Neuronal stem cell (in vitro differentiated cells): Measurements from ENCODE around the gene SLC11A1.

Experiments
- DNase-seq: peaks from one replicate; pipeline ENCODE4 v3.0.0-alpha.2; 2013; ENCODE audit warnings: low spot score
- H2AFZ ChIP-seq: one replicate; pipeline ENCODE4 v1.6.1; 2013; ENCODE audit warnings: mild to moderate bottlenecking, low read length, inconsistent platforms
- H2AK5ac ChIP-seq: 2 replicates; pipeline ENCODE4 v1.6.1; 2013; ENCODE audit warnings: low read depth, mild to moderate bottlenecking, inconsistent platforms, low read length, moderate library complexity, mixed read lengths
- H2BK120ac ChIP-seq: 2 replicates; pipeline ENCODE4 v1.6.1; 2013; ENCODE audit warnings: low read depth, mild to moderate bottlenecking, inconsistent platforms, low read length, moderate library complexity, mixed read lengths
- H2BK12ac ChIP-seq: one replicate; pipeline ENCODE4 v1.6.1; 2013; ENCODE audit warnings: low read length, inconsistent platforms
- H2BK15ac ChIP-seq: 2 replicates; pipeline ENCODE4 v1.6.1; 2013; ENCODE audit warnings: mild to moderate bottlenecking, low read length, inconsistent platforms, mixed read lengths
- H2BK5ac ChIP-seq: one replicate; pipeline ENCODE4 v1.6.1; 2013; ENCODE audit warnings: inconsistent platforms, mild to moderate bottlenecking, low read length, moderate library complexity
- H3K14ac ChIP-seq: one replicate; pipeline ENCODE4 v1.6.1; 2013; ENCODE audit warnings: low read length, inconsistent platforms
- H3K18ac ChIP-seq: 2 replicates; pipeline ENCODE4 v1.6.1; 2013; ENCODE audit warnings: low read length, inconsistent platforms
- H3K23ac ChIP-seq: 2 replicates; pipeline ENCODE4 v1.6.1; 2013; ENCODE audit warnings: low read depth, mild to moderate bottlenecking, mixed read lengths, low read length, inconsistent platforms; ENCODE audit not compliant: poor library complexity
- H3K27ac ChIP-seq: replicated peaks from 3 replicates; pipeline ENCODE4 v1.5.1; 2013; ENCODE audit warnings: low read length, inconsistent platforms
- H3K27me3 ChIP-seq, 3 experiments: 2 replicates each; pipeline ENCODE4 v1.6.1; 2013; ENCODE audit warnings: low read length in 3 of 3, mild to moderate bottlenecking in 2 of 3, inconsistent platforms in 1 of 3, low read depth in 1 of 3, mixed read lengths in 1 of 3, moderate library complexity in 1 of 3; ENCODE audit not compliant: control insufficient read depth in 3 of 3, insufficient read depth in 3 of 3
- H3K36me3 ChIP-seq, 2 donors: replicated peaks in 1 of 2; 2 replicates each; pipeline ENCODE4 v1.6.1; 2013; ENCODE audit warnings: low read length in 2 of 2; ENCODE audit not compliant: control insufficient read depth in 2 of 2, insufficient read depth in 2 of 2
- H3K4ac ChIP-seq: 2 replicates; pipeline ENCODE4 v1.6.1; 2013; ENCODE audit warnings: inconsistent platforms, mild to moderate bottlenecking, low read length, moderate library complexity
- H3K4me1 ChIP-seq, 2 donors: 1 replicate in 1 of 2; 2 replicates in 1 of 2; pipeline ENCODE4 v1.6.1; 2013; ENCODE audit warnings: low read length in 2 of 2, low read depth in 1 of 2; ENCODE audit not compliant: control insufficient read depth in 2 of 2, insufficient read depth in 1 of 2
- H3K4me2 ChIP-seq: one replicate; pipeline ENCODE4 v1.6.1; 2013; ENCODE audit warnings: mild to moderate bottlenecking, low read length, inconsistent platforms; ENCODE audit not compliant: insufficient read depth, poor library complexity, severe bottlenecking
- H3K4me3 ChIP-seq, 2 donors: 2 replicates each; pipeline ENCODE4 v1.5.1; 2013; ENCODE audit warnings: low read length in 2 of 2, mild to moderate bottlenecking in 2 of 2, inconsistent platforms in 1 of 2, moderate library complexity in 1 of 2
- H3K79me1 ChIP-seq: one replicate; pipeline ENCODE4 v1.6.1; 2013; ENCODE audit warnings: low read depth, mild to moderate bottlenecking, inconsistent platforms, low read length, moderate library complexity
- H3K9ac ChIP-seq: one replicate; pipeline ENCODE4 v1.6.1; 2013; ENCODE audit warnings: mild to moderate bottlenecking, low read depth, low read length, inconsistent platforms; ENCODE audit not compliant: poor library complexity
- H3K9me3 ChIP-seq, 2 donors: replicated peaks in 1 of 2; 2 replicates each; pipeline versions ENCODE3 to v1.6.1; 2013; ENCODE audit warnings: low read length in 2 of 2, mild to moderate bottlenecking in 2 of 2, inconsistent platforms in 1 of 2, low read depth in 1 of 2, mixed read lengths in 1 of 2, moderate library complexity in 1 of 2; ENCODE audit not compliant: control insufficient read depth in 2 of 2, insufficient read depth in 1 of 2
- H4K8ac ChIP-seq: one replicate; pipeline ENCODE4 v1.6.1; 2013; ENCODE audit warnings: low read depth, mild to moderate bottlenecking, inconsistent platforms, low read length, moderate library complexity
- H4K91ac ChIP-seq: one replicate; pipeline ENCODE4 v1.6.1; 2013; ENCODE audit warnings: low read length, low read depth, mild to moderate bottlenecking, inconsistent platforms; ENCODE audit not compliant: poor library complexity
- WGBS, 2 donors: extraction: QIAGEN DNeasy Blood & Tissue Kit; methylation state at CpG; one replicate each; pipeline ENCODE4 v1.1.7; 2013; ENCODE audit warnings: missing lambda C conversion rate in 2 of 2, mixed read lengths in 1 of 2; ENCODE audit not compliant: insufficient read length in 2 of 2, insufficient replicate concordance in 1 of 2; ENCODE audit errors: extremely low coverage in 2 of 2; 5-methylcytosine and 5-hydroxymethylcytosine counted together

Gene SLC11A1

GRCh38 chr2:218370410-218371063, 11.5 kb upstream of the SLC11A1 start:
- H2AFZ ChIP-seq = no peak overlapping the region
- H3K79me1 ChIP-seq = no peaks in the 10 kb centered on the region
- H3K4me3 ChIP-seq = no peak overlapping the region
- H2BK120ac ChIP-seq = no peak overlapping the region
- no peak overlapping the region for H2BK15ac ChIP-seq
- H4K91ac ChIP-seq = no peak overlapping the region
- no peak overlapping the region for H2AK5ac ChIP-seq
- H3K4me1 ChIP-seq = peaks cover 0 to 3% of the 10 kb centered on the region in 2 donors
- no peak overlapping the region for H3K27ac ChIP-seq
- H3K18ac ChIP-seq = no peak overlapping the region
- H3K9me3 ChIP-seq = peaks cover 4 to 7% of the 10 kb centered on the region in 2 donors
- H4K8ac ChIP-seq = no peak overlapping the region
- no peak overlapping the region for H2BK12ac ChIP-seq
- WGBS, 2 donors = no CpG with 5 or more reads among the region's 11 CpGs
- no peak overlapping the region for H3K4ac ChIP-seq
- no peak overlapping the region for H3K14ac ChIP-seq
- no peak overlapping the region for H2BK5ac ChIP-seq
- peaks cover 0 to 54% (median 2%) of the 10 kb centered on the region in 3 experiments for H3K27me3 ChIP-seq
- no peak overlapping the region for H3K4me2 ChIP-seq
- H3K9ac ChIP-seq = no peak overlapping the region
- no peak overlapping the region for H3K23ac ChIP-seq
- DNase-seq = no peak
- no peaks in the 10 kb centered on the region for H3K36me3 ChIP-seq

DNA sequence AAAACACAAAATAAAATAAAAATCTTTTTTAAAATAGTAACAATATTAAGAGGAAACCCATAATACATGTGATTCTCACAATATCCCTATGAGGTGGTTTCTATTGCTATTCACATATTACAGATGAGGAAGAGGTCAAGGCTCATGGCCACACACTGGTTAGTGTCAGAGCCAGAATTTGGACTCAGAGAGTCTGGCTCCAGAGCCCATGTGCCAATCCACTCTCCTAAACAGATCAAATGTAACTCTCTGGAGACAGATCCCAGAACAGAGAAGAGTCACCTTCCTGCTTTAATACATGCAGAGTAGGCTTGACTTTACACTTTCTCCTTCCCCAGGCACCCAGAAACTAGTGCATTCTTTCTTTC, 10.1 kb upstream of the SLC11A1 start:
- Histone ChIP-seq H3K27me3 (peaks cover 0 to 48% (median 2%) of the 10 kb centered on the region in 3 experiments), H3K23ac (no peak overlapping the region), H3K79me1 (no peaks in the 10 kb centered on the region), H3K36me3 (no peaks in the 10 kb centered on the region), H2BK15ac (no peak overlapping the region), H3K4me1 (peaks cover 0 to 3% of the 10 kb centered on the region in 2 donors), H2AFZ (no peak overlapping the region), H3K4me2 (no peak overlapping the region), H3K4ac (no peak overlapping the region), H3K14ac (no peak overlapping the region), H3K18ac (no peak overlapping the region), H3K27ac (no peak overlapping the region), H2AK5ac (no peak overlapping the region), H3K9ac (no peak overlapping the region), H3K4me3 (no peak overlapping the region), H2BK120ac (no peak overlapping the region), H4K91ac (no peak overlapping the region), H2BK12ac (no peak overlapping the region), H2BK5ac (no peak overlapping the region), H4K8ac (no peak overlapping the region), H3K9me3 (peaks cover 0 to under 1% of the 10 kb centered on the region in 2 donors)
- no peak for DNase-seq

GRCh38 chr2:218374795-218375194, 7.3 kb upstream of the SLC11A1 start:
- no peaks in the 10 kb centered on the region for H3K4me1 ChIP-seq
- H3K4me2 ChIP-seq = no peak overlapping the region
- H3K36me3 ChIP-seq = no peaks in the 10 kb centered on the region
- H2BK120ac ChIP-seq = no peak overlapping the region
- H3K9me3 ChIP-seq = no peaks in the 10 kb centered on the region
- H3K14ac ChIP-seq = no peak overlapping the region
- no peak overlapping the region for H3K4ac ChIP-seq
- H3K79me1 ChIP-seq = no peaks in the 10 kb centered on the region
- WGBS, 2 donors = no CpG with 5 or more reads among the region's 4 CpGs
- no peak overlapping the region for H3K9ac ChIP-seq
- DNase-seq = no peak
- H2AK5ac ChIP-seq = no peak overlapping the region
- H3K18ac ChIP-seq = no peak overlapping the region
- H2AFZ ChIP-seq = no peak overlapping the region
- no peak overlapping the region for H3K27ac ChIP-seq
- H2BK5ac ChIP-seq = no peak overlapping the region
- no peak overlapping the region for H4K8ac ChIP-seq
- no peak overlapping the region for H4K91ac ChIP-seq
- H3K23ac ChIP-seq = no peak overlapping the region
- no peak overlapping the region for H2BK12ac ChIP-seq
- no peak overlapping the region for H3K4me3 ChIP-seq
- peaks cover 0 to 28% (median 2%) of the 10 kb centered on the region in 3 experiments for H3K27me3 ChIP-seq
- no peak overlapping the region for H2BK15ac ChIP-seq

GRCh38 chr2:218375212-218375611, 6.9 kb upstream of the SLC11A1 start:
- no CpG with 5 or more reads among the region's 2 CpGs for WGBS, 2 donors
- Histone ChIP-seq H2BK120ac (no peak overlapping the region), H3K36me3 (no peaks in the 10 kb centered on the region), H2BK15ac (no peak overlapping the region), H3K4me2 (no peak overlapping the region), H2AK5ac (no peak overlapping the region), H3K9ac (no peak overlapping the region), H2AFZ (no peak overlapping the region), H3K14ac (no peak overlapping the region), H3K79me1 (no peaks in the 10 kb centered on the region), H4K8ac (no peak overlapping the region), H3K18ac (no peak overlapping the region), H3K4me1 (no peaks in the 10 kb centered on the region), H3K23ac (no peak overlapping the region), H3K27ac (no peak overlapping the region), H3K4ac (no peak overlapping the region), H2BK12ac (no peak overlapping the region), H3K9me3 (no peaks in the 10 kb centered on the region), H3K4me3 (no peak overlapping the region), H2BK5ac (no peak overlapping the region), H3K27me3 (peaks cover 0 to 24% (median under 1%) of the 10 kb centered on the region in 3 experiments), H4K91ac (no peak overlapping the region)
- DNase-seq = no peak
